Measurements from ENCODE around the gene AMELX. TPM values are rescaled to one million over a fixed set of nuclear protein-coding genes. Genes with fewer than 3 reads are reported as not detected.

The AMELX gene
- total and polyA plus RNA-seq, 2 of the 13 experiments (the other 11 are each of a cell fraction or from before 2014, with no cell fraction given): not detected

DNA sequence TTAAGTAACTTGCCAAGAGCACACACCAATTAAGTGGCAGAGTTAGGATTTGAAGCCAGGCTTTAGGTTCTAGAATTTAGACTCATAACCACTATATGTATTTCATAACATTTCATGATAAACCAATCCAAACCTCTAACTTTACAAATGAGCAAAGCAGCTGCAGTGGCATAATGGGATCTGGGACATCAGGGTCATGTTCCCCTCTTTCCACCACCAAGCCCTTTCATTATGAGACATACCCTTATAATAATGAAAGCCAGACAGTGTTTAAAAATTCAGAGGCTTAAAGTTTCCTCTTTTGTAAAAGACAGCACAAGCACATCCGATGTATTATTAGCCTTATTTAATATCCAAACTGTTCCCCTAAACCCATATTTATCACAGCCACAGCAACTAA is 28.3 kb upstream of the AMELX start:
- FAIRE-seq (no peak), DNase-seq (ENCODE audit: low spot score) (no peak), ATAC-seq (no peak)
- Histone ChIP-seq H3K9me3 (ENCODE audit: low read length) (no peaks in the 10 kb centered on the region), H3K27ac (ENCODE audit: extremely low read length, insufficient read depth, low read length) (no peak overlapping the region), H3K4me2 (ENCODE audit: low read depth, low read length) (no peak overlapping the region), H3K9ac (ENCODE audit: insufficient read depth, low read depth, low read length) (no peak overlapping the region), H3K36me3 (replicated peaks in 1 of 2; ENCODE audit: control insufficient read depth in 1 of 2, insufficient read depth in 2 of 2, low read length in 2 of 2) (no peaks in the 10 kb centered on the region), H3K27me3 (ENCODE audit: control insufficient read depth in 1 of 2, insufficient read depth in 2 of 2, low read length in 2 of 2) (no peaks in the 10 kb centered on the region), H3K79me2 (ENCODE audit: insufficient read depth, low read length) (no peaks in the 10 kb centered on the region), H3K4me1 (ENCODE audit: insufficient read depth, low read length) (peaks cover 13% of the 10 kb centered on the region; the same call in 1 of the 2 replicates), H3K4me3 (replicated peaks in 1 of 3; ENCODE audit: insufficient read depth in 1 of 3, low read depth in 2 of 3, low read length in 3 of 3) (no peak overlapping the region), H2AFZ (ENCODE audit: low read length) (no peak overlapping the region), H4K20me1 (ENCODE audit: insufficient read depth, low read length) (no peaks in the 10 kb centered on the region)
- intact Hi-C loops (cut with micrococcal nuclease; ENCODE audit: unreplicated experiment) (no loop called here), in situ Hi-C loops (cut with HindIII; ENCODE audit: extremely low pct_ligation_motif_present, low pct_unique_long_range_greater_than_20kb) (no loop called here)
- BruUV-seq (replicated peaks): no TSS peak
- CTCF ChIA-PET (ENCODE audit: low intra/inter-chr PET ratio, low total read pairs): no interaction called here
- WGBS (ENCODE audit: low lambda C conversion rate): 7% methylated on average over 1 of the region's 1 CpG
- POLR2A ChIA-PET: no interaction called here
- no peak for TF ChIP-seq ZNF563 (CRISPR knock-in tag; IDR thresholded peaks at IDR 0.05)
- TF ChIP-seq ZBTB21 (CRISPR knock-in tag; IDR thresholded peaks at IDR 0.05): no peak
- no peak for TF ChIP-seq FOXA3 (CRISPR knock-in tag; IDR thresholded peaks at IDR 0.05)
- TF ChIP-seq NFE2 (CRISPR knock-in tag; IDR thresholded peaks at IDR 0.05): no peak
- TF ChIP-seq ZNF839 (CRISPR knock-in tag; IDR thresholded peaks at IDR 0.05; ENCODE audit: borderline replicate concordance): no peak
- TF ChIP-seq KDM3A (CRISPR knock-in tag; IDR thresholded peaks at IDR 0.05; ENCODE audit: low read depth): no peak
- TF ChIP-seq, protein P1, sequence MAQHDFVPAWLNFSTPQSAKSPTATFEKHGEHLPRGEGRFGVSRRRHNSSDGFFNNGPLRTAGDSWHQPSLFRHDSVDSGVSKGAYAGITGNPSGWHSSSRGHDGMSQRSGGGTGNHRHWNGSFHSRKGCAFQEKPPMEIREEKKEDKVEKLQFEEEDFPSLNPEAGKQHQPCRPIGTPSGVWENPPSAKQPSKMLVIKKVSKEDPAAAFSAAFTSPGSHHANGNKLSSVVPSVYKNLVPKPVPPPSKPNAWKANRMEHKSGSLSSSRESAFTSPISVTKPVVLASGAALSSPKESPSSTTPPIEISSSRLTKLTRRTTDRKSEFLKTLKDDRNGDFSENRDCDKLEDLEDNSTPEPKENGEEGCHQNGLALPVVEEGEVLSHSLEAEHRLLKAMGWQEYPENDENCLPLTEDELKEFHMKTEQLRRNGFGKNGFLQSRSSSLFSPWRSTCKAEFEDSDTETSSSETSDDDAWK (CRISPR knock-in tag; IDR thresholded peaks at IDR 0.05): no peak
- no peak for TF ChIP-seq SOX6 (IDR thresholded peaks at IDR 0.05)
- no peak for TF ChIP-seq SOX6 (CRISPR knock-in tag; IDR thresholded peaks at IDR 0.05)
- no peak for TF ChIP-seq HIVEP1 (CRISPR knock-in tag; IDR thresholded peaks at IDR 0.05)
- TF ChIP-seq PAX8 (CRISPR knock-in tag; IDR thresholded peaks at IDR 0.05; ENCODE audit: borderline replicate concordance): no peak
- TF ChIP-seq, protein P2, sequence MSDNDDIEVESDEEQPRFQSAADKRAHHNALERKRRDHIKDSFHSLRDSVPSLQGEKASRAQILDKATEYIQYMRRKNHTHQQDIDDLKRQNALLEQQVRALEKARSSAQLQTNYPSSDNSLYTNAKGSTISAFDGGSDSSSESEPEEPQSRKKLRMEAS (IDR thresholded peaks at IDR 0.05): no peak
- TF ChIP-seq, protein P3, sequence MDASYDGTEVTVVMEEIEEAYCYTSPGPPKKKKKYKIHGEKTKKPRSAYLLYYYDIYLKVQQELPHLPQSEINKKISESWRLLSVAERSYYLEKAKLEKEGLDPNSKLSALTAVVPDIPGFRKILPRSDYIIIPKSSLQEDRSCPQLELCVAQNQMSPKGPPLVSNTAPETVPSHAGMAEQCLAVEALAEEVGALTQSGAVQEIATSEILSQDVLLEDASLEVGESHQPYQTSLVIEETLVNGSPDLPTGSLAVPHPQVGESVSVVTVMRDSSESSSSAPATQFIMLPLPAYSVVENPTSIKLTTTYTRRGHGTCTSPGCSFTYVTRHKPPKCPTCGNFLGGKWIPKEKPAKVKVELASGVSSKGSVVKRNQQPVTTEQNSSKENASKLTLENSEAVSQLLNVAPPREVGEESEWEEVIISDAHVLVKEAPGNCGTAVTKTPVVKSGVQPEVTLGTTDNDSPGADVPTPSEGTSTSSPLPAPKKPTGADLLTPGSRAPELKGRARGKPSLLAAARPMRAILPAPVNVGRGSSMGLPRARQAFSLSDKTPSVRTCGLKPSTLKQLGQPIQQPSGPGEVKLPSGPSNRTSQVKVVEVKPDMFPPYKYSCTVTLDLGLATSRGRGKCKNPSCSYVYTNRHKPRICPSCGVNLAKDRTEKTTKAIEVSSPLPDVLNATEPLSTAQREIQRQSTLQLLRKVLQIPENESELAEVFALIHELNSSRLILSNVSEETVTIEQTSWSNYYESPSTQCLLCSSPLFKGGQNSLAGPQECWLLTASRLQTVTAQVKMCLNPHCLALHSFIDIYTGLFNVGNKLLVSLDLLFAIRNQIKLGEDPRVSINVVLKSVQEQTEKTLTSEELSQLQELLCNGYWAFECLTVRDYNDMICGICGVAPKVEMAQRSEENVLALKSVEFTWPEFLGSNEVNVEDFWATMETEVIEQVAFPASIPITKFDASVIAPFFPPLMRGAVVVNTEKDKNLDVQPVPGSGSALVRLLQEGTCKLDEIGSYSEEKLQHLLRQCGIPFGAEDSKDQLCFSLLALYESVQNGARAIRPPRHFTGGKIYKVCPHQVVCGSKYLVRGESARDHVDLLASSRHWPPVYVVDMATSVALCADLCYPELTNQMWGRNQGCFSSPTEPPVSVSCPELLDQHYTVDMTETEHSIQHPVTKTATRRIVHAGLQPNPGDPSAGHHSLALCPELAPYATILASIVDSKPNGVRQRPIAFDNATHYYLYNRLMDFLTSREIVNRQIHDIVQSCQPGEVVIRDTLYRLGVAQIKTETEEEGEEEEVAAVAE (CRISPR knock-in tag; IDR thresholded peaks at IDR 0.05; ENCODE audit: borderline replicate concordance): no peak
- TF ChIP-seq, protein P4, sequence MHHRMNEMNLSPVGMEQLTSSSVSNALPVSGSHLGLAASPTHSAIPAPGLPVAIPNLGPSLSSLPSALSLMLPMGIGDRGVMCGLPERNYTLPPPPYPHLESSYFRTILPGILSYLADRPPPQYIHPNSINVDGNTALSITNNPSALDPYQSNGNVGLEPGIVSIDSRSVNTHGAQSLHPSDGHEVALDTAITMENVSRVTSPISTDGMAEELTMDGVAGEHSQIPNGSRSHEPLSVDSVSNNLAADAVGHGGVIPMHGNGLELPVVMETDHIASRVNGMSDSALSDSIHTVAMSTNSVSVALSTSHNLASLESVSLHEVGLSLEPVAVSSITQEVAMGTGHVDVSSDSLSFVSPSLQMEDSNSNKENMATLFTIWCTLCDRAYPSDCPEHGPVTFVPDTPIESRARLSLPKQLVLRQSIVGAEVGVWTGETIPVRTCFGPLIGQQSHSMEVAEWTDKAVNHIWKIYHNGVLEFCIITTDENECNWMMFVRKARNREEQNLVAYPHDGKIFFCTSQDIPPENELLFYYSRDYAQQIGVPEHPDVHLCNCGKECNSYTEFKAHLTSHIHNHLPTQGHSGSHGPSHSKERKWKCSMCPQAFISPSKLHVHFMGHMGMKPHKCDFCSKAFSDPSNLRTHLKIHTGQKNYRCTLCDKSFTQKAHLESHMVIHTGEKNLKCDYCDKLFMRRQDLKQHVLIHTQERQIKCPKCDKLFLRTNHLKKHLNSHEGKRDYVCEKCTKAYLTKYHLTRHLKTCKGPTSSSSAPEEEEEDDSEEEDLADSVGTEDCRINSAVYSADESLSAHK (CRISPR knock-in tag; IDR thresholded peaks at IDR 0.05; ENCODE audit: borderline replicate concordance): no peak
- no peak for TF ChIP-seq ESRRA (CRISPR knock-in tag; IDR thresholded peaks at IDR 0.05; ENCODE audit: low read depth)
- no peak for TF ChIP-seq AGO2 (optimal IDR thresholded peaks at IDR 0.05; ENCODE audit: low read depth, low read length)
